ENCODE data around the gene TTBK1.

Gene TTBK1

GRCh38 chr6:43336382-43336781 lies 93.1 kb downstream of the TTBK1 start:
- no peak for DNase-seq

Data from nucleus accumbens (tissue), 56 donors.